HepG2 (cell line): ENCODE data around the gene BMERB1. TPM values are rescaled to one million over a fixed set of nuclear protein-coding genes. Genes with fewer than 3 reads are reported as not detected.
A peak's percentile ranks its signal among the peaks of the same experiment; 100 is the strongest.
"Not testable (repeated sequence)": the region's sequence is repeated elsewhere in the genome, so short reads cannot be mapped to it uniquely, and the experiment has no call there.

Experiments used
- ATAC-seq: fragments of 200-7000 bp; cut with Tn5 transposase; 3 replicates; pipeline ENCODE4 v1.9.1; 2020; ENCODE audit warnings: mild to moderate bottlenecking, moderate library complexity
- BruUV-seq: library from RNA; stranded (reverse); fragments of 400-500 nt; replicated peaks from 2 replicates; lab custom pipeline; 2021; lab: Mats Ljungman, UMichigan
- CTCF ChIA-PET: fragments of 300-600 bp; formaldehyde crosslinking; extraction: SDS; loops from one replicate; lab custom pipeline; 2021; ENCODE audit warnings: low total read pairs, inconsistent platforms, low intra/inter-chr PET ratio; lab: Yijun Ruan, JAX
- POLR2A ChIA-PET: fragments of 350-600 bp; sonication (Branson Sonifier 250); formaldehyde crosslinking; loops from one replicate; lab custom pipeline; 2020; ENCODE audit warnings: antibody characterized with exemption, inconsistent platforms; lab: Yijun Ruan, JAX
- DNase-seq: peaks from one replicate; pipeline ENCODE4 v3.0.0-alpha.2; 2015; ENCODE audit warnings: low spot score
- FAIRE-seq: peaks from 3 replicates; lab custom pipeline; 2011; peaks lifted over from hg19 to GRCh38; lab: Jason Lieb, UNC
- H2AFZ ChIP-seq: one replicate; pipeline ENCODE4 v1.6.1; 2011; ENCODE audit warnings: low read length, inconsistent platforms
- H3K27ac ChIP-seq: fragments of 300-600 bp; 3 replicates; pipeline ENCODE4 v1.8.0; 2011; ENCODE audit warnings: mixed run types, mild to moderate bottlenecking, mixed read lengths, low read length, inconsistent platforms; ENCODE audit not compliant: insufficient read depth; ENCODE audit errors: extremely low read length
- H3K27me3 ChIP-seq, 2 experiments: fragments of 200-600 bp in 1 of 2; 2 replicates in 1 of 2; 3 replicates in 1 of 2; pipeline versions ENCODE4 v1.6.0 to v1.8.0; 2011; ENCODE audit warnings: low read length in 2 of 2, mild to moderate bottlenecking in 2 of 2, moderate library complexity in 2 of 2, inconsistent platforms in 1 of 2; ENCODE audit not compliant: insufficient read depth in 2 of 2, control insufficient read depth in 1 of 2
- H3K36me3 ChIP-seq, 2 experiments: fragments of 200-600 bp in 1 of 2; replicated peaks in 1 of 2; 2 replicates in 1 of 2; 3 replicates in 1 of 2; pipeline versions ENCODE4 v1.5.1 to v1.8.0; 2011; ENCODE audit warnings: low read length in 2 of 2, inconsistent platforms in 1 of 2; ENCODE audit not compliant: insufficient read depth in 2 of 2, control insufficient read depth in 1 of 2
- H3K4me1 ChIP-seq: 2 replicates; pipeline ENCODE4 v1.5.1; 2012; ENCODE audit warnings: low read length, inconsistent platforms; ENCODE audit not compliant: insufficient read depth
- H3K4me2 ChIP-seq: 2 replicates; pipeline ENCODE4 v1.6.0; 2011; ENCODE audit warnings: low read depth, low read length, inconsistent platforms
- H3K4me3 ChIP-seq, 3 experiments: fragments of 200-600 bp in 1 of 3; sonication (generic), shearing (Covaris generic) in 1 of 3; replicated peaks in 1 of 3; 2 replicates each; pipeline ENCODE4 v1.5.1; 2011 to 2016; ENCODE audit warnings: low read length in 3 of 3, inconsistent platforms in 2 of 3, low read depth in 2 of 3, mild to moderate bottlenecking in 2 of 3, control low read depth in 1 of 3, mixed read lengths in 1 of 3; ENCODE audit not compliant: insufficient read depth in 1 of 3
- H3K79me2 ChIP-seq: one replicate; pipeline ENCODE4 v1.6.1; 2011; ENCODE audit warnings: low read length, inconsistent platforms; ENCODE audit not compliant: insufficient read depth
- H3K9ac ChIP-seq: 2 replicates; pipeline ENCODE4 v1.6.0; 2011; ENCODE audit warnings: mild to moderate bottlenecking, low read depth, low read length, inconsistent platforms; ENCODE audit not compliant: insufficient read depth
- H3K9me3 ChIP-seq: 2 replicates; pipeline ENCODE4 v1.5.1; 2012; ENCODE audit warnings: mild to moderate bottlenecking, low read length
- H4K20me1 ChIP-seq: 2 replicates; pipeline ENCODE4 v1.6.0; 2011; ENCODE audit warnings: inconsistent platforms, mild to moderate bottlenecking, low read length, moderate library complexity; ENCODE audit not compliant: insufficient read depth
- CCDC6 ChIP-seq: sonication (generic); formaldehyde crosslinking; IDR thresholded peaks from 2 replicates; pipeline ENCODE4 v1.8.1; 2022; ENCODE audit warnings: mild to moderate bottlenecking, missing genetic modification reagents, moderate library complexity
- EED ChIP-seq: sonication (generic); formaldehyde crosslinking; IDR thresholded peaks from 2 replicates; pipeline ENCODE4 v1.5.0; 2020; ENCODE audit warnings: mild to moderate bottlenecking, missing genetic modification reagents
- GATAD1 ChIP-seq: IDR thresholded peaks from 2 replicates; pipeline ENCODE4 v1.6.1; 2016; ENCODE audit warnings: missing genetic modification reagents, missing compliant biosample characterization
- KLF13 ChIP-seq: sonication (generic); formaldehyde crosslinking; IDR thresholded peaks from 2 replicates; pipeline ENCODE4 v1.4.0; 2020; ENCODE audit warnings: mild to moderate bottlenecking, missing genetic modification reagents
- MXD1 ChIP-seq: sonication (generic); formaldehyde crosslinking; IDR thresholded peaks from 2 replicates; pipeline ENCODE4 v1.4.0; 2020; ENCODE audit warnings: mild to moderate bottlenecking, missing genetic modification reagents
- PHF5A ChIP-seq: IDR thresholded peaks from one replicate; pipeline ENCODE4 v1.6.1; 2018; ENCODE audit warnings: low read depth, missing genetic modification reagents; ENCODE audit not compliant: unreplicated experiment
- RNF2 ChIP-seq: fragments of 450-650 bp; conservative IDR thresholded peaks from 2 replicates; pipeline ENCODE4 v1.6.1; 2016; ENCODE audit warnings: low read depth
- SP2 ChIP-seq: sonication (generic); formaldehyde crosslinking; IDR thresholded peaks from 2 replicates; pipeline ENCODE4 v1.5.1; 2020; ENCODE audit warnings: mild to moderate bottlenecking, missing genetic modification reagents
- ZFP90 ChIP-seq: sonication (generic); formaldehyde crosslinking; IDR thresholded peaks from 2 replicates; pipeline ENCODE4 v1.8.0; 2022; ENCODE audit warnings: missing genetic modification reagents, mild to moderate bottlenecking, inconsistent platforms, borderline replicate concordance
- ZFX ChIP-seq: sonication (generic); formaldehyde crosslinking; IDR thresholded peaks from 2 replicates; pipeline ENCODE4 v1.4.0; 2020; ENCODE audit warnings: mild to moderate bottlenecking, low read depth, missing genetic modification reagents, moderate library complexity
- ZNF232 ChIP-seq: sonication (generic); formaldehyde crosslinking; IDR thresholded peaks from 2 replicates; pipeline ENCODE4 v1.4.0; 2020; ENCODE audit warnings: missing genetic modification reagents, borderline replicate concordance
- ZNF253 ChIP-seq: sonication (generic); formaldehyde crosslinking; IDR thresholded peaks from 2 replicates; pipeline ENCODE4 v1.8.0; 2022; ENCODE audit warnings: mild to moderate bottlenecking, missing genetic modification reagents, borderline replicate concordance
- ZNF275 ChIP-seq: sonication (generic); formaldehyde crosslinking; IDR thresholded peaks from 2 replicates; pipeline ENCODE4 v1.8.0; 2022; ENCODE audit warnings: missing genetic modification reagents, mild to moderate bottlenecking, inconsistent platforms, borderline replicate concordance
- ZNF33B ChIP-seq: sonication (generic); formaldehyde crosslinking; IDR thresholded peaks from 2 replicates; pipeline ENCODE4 v1.5.1; 2020; ENCODE audit warnings: mild to moderate bottlenecking, missing genetic modification reagents
- ZNF556 ChIP-seq: sonication (generic); formaldehyde crosslinking; IDR thresholded peaks from 2 replicates; pipeline ENCODE4 v1.4.0; 2020; ENCODE audit warnings: mild to moderate bottlenecking, missing genetic modification reagents, borderline replicate concordance
- ZSCAN12 ChIP-seq: sonication (generic); formaldehyde crosslinking; IDR thresholded peaks from 2 replicates; pipeline ENCODE4 v1.9.0; 2021; ENCODE audit warnings: mild to moderate bottlenecking, missing genetic modification reagents
- ZSCAN21 ChIP-seq: sonication (generic); formaldehyde crosslinking; IDR thresholded peaks from 2 replicates; pipeline ENCODE4 v1.8.0; 2022; ENCODE audit warnings: mild to moderate bottlenecking, missing genetic modification reagents, moderate library complexity, borderline replicate concordance
- WGBS: methylation state at CpG from one replicate; pipeline ENCODE4 v1.1.6; 2017; ENCODE audit warnings: low lambda C conversion rate; 5-methylcytosine and 5-hydroxymethylcytosine counted together
- in situ Hi-C: cut with HindIII; loops from 2 replicates; pipeline ENCODE4 v1.10.0; 2017; ENCODE audit warnings: low pct_unique_long_range_greater_than_20kb; ENCODE audit not compliant: extremely low pct_ligation_motif_present
- intact Hi-C: fragments of 100-400 bp; cut with micrococcal nuclease; formaldehyde crosslinking; loops from one replicate; pipeline ENCODE4 v1.10.0; 2022; ENCODE audit not compliant: unreplicated experiment
- polyA plus RNA-seq, 8 experiments: library from polyadenylated mRNA; depleted of rRNA in 3 of 8; stranded (reverse) in 7 of 8; unstranded in 1 of 8; fragments of >200 nt; fragmentation: Illumina TruSeq in 4 of 8; extraction: Trizol in 4 of 8; gene quantifications; 2 replicates each; pipeline versions ENCODE4 v1.2.1 to v1.2.3, GENCODE V29; 2011 to 2016; ENCODE audit warnings: low read depth in 4 of 8, missing spikeins in 1 of 8, mixed read lengths in 1 of 8; ENCODE audit not compliant: insufficient read depth in 1 of 8
- total RNA-seq, 5 experiments: library from RNA; depleted of rRNA; stranded (reverse); fragments of >200 nt; fragmentation: Illumina TruSeq; extraction: Trizol; gene quantifications; 2 replicates each; pipeline ENCODE4 v1.2.3, GENCODE V29; 2016; ENCODE audit warnings: low read depth in 1 of 5
- TF ChIP-seq, protein P1 (sequence below): sonication (generic); formaldehyde crosslinking; IDR thresholded peaks from 2 replicates; pipeline ENCODE4 v1.4.0; 2020; ENCODE audit warnings: missing genetic modification reagents

Gene BMERB1
- total and polyA plus RNA-seq, 2 of the 13 experiments (the other 11 are each of a cell fraction or from before 2014, with no cell fraction given), result 1.4 TPM

GRCh38 chr16:15395631-15396508, 38.5 kb upstream of the BMERB1 start, which contains the start of gene MPV17L:
MPV17L (plus strand) TSS chr16:15395754; CDS start chr16:15395898, 144 bp downstream.
- H3K27me3 ChIP-seq, intact Hi-C loops, H4K20me1 ChIP-seq, in situ Hi-C loops, H2AFZ ChIP-seq, FAIRE-seq, H3K36me3 ChIP-seq, CTCF ChIA-PET, BruUV-seq, H3K9me3 ChIP-seq: not testable (repeated sequence)
- DNase-seq (peak; percentile 73), ATAC-seq (peak; percentile 87)
- H3K4me1 ChIP-seq, result peaks cover 46% of the 10 kb centered on the region
- H3K27ac ChIP-seq, result peak within 1 kb of the TSS; percentile 71
- H3K9ac ChIP-seq, result peak within 1 kb of the TSS; percentile 84
- POLR2A ChIA-PET, result interaction anchor here (0.6 to 1.8 kb wide), 2 partner anchors 9 to 60 kb away, joined by 3 to 8 read pairs; no protein-coding TSS in a partner anchor
- peaks cover 34% of the 10 kb centered on the region for H3K79me2 ChIP-seq
- peak within 1 kb of the TSS; percentile 66 to 94 (median 84) for H3K4me3 ChIP-seq
- WGBS, result 1% methylated on average over 46 of the region's 79 CpGs
- H3K4me2 ChIP-seq, result peak within 1 kb of the TSS; percentile 71
- TF ChIP-seq ZNF253, result peak; percentile 88; the same call in 1 of the 2 replicates
- TF ChIP-seq ZFP90, result peak; percentile 53; the same call in 1 of the 2 replicates
- peak; percentile 49; the same call in 1 of the 2 replicates for TF ChIP-seq ZNF232 (CRISPR knock-in tag)
- TF ChIP-seq PHF5A, result peak; percentile 42
- TF ChIP-seq KLF13, result 0 out of 2 replicates have a peak, but pooled peaks have one; percentile 85
- peak; percentile 74 for TF ChIP-seq RNF2
- 0 out of 2 replicates have a peak, but pooled peaks have one; percentile 65 for TF ChIP-seq ZNF275 (CRISPR knock-in tag)
- TF ChIP-seq, protein P1, sequence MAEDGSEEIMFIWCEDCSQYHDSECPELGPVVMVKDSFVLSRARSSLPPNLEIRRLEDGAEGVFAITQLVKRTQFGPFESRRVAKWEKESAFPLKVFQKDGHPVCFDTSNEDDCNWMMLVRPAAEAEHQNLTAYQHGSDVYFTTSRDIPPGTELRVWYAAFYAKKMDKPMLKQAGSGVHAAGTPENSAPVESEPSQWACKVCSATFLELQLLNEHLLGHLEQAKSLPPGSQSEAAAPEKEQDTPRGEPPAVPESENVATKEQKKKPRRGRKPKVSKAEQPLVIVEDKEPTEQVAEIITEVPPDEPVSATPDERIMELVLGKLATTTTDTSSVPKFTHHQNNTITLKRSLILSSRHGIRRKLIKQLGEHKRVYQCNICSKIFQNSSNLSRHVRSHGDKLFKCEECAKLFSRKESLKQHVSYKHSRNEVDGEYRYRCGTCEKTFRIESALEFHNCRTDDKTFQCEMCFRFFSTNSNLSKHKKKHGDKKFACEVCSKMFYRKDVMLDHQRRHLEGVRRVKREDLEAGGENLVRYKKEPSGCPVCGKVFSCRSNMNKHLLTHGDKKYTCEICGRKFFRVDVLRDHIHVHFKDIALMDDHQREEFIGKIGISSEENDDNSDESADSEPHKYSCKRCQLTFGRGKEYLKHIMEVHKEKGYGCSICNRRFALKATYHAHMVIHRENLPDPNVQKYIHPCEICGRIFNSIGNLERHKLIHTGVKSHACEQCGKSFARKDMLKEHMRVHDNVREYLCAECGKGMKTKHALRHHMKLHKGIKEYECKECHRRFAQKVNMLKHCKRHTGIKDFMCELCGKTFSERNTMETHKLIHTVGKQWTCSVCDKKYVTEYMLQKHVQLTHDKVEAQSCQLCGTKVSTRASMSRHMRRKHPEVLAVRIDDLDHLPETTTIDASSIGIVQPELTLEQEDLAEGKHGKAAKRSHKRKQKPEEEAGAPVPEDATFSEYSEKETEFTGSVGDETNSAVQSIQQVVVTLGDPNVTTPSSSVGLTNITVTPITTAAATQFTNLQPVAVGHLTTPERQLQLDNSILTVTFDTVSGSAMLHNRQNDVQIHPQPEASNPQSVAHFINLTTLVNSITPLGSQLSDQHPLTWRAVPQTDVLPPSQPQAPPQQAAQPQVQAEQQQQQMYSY (CRISPR knock-in tag), result peak; percentile 39; the same call in 1 of the 2 replicates
- peak; percentile 53 for TF ChIP-seq SP2 (CRISPR knock-in tag)
- peak; percentile 17; the same call in 1 of the 2 replicates for TF ChIP-seq GATAD1 (CRISPR knock-in tag)
- peak; percentile 78; the same call in 1 of the 2 replicates for TF ChIP-seq ZNF33B (CRISPR knock-in tag)
- peak; percentile 96 for TF ChIP-seq ZFX (CRISPR knock-in tag)
- peak; percentile 95 for TF ChIP-seq MXD1 (CRISPR knock-in tag)
- peak; percentile 82; the same call in 1 of the 2 replicates for TF ChIP-seq ZSCAN12 (CRISPR knock-in tag)
- peak; percentile 86 for TF ChIP-seq CCDC6 (CRISPR knock-in tag)
- TF ChIP-seq EED (CRISPR knock-in tag), result peak; percentile 24
- TF ChIP-seq ZSCAN21, result peak; percentile 90
- peak; percentile 64; the same call in 1 of the 2 replicates for TF ChIP-seq ZNF556 (CRISPR knock-in tag)
